NCI-H526 (cell line): ENCODE data around the gene ZNF438.

ENCODE experiments used
- DNase-seq, 2 experiments: peaks; one replicate each; lab custom pipeline; 2025; lab: John Stamatoyannopoulos, UW

Gene ZNF438

DNA sequence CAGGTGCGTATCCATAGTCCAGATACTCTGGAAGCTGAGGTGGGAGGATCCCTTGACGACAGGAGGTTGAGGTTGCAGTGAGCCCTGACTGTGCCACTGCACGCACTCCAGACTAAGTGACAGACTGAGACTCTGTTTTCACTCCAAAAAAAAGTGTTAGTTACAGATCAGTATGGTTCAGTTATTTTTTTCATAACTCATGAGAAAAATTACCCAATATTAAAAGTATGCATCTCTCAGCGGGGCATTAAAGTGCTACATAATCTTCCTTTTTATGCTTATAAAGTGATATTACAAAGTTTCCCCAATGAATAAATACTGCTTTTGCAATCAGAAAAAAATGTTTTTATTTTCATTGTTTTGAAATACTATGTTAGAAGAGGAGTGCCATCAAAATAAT lies 147.9 kb downstream of the ZNF438 start:
- no peak for DNase-seq

- no peak for DNase-seq
Measured at GRCh38 chr10:30883116-30883515, 148.5 kb downstream of the ZNF438 start.

GRCh38 chr10:30882281-30882680 lies 149.4 kb downstream of the ZNF438 start:
- DNase-seq, result no peak

DNA sequence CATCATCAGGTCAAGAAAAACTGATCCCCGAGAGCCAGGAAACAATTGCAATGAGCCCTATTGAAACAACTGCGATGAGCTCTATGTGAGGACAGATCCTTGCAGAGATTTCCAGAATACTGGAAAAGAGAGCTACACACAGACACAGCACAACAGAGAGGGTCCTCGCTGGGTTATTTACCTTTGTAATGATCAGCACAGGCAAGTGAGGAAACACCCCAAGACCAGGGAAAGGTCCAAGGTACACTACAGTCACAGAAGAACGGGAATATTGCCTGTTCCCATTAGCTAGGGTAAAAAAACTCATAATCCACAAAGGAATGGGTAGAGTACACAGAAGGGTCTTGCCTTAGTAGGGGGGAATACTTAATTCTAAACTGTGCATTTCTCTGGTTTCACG lies 152.7 kb downstream of the ZNF438 start:
- no peak for DNase-seq

- no peak for DNase-seq
Measured at GRCh38 chr10:30877111-30877510, 154.6 kb downstream of the ZNF438 start.

GRCh38 chr10:30873411-30873810 lies 158.3 kb downstream of the ZNF438 start:
- no peak for DNase-seq

- DNase-seq, result no peak
Measured at GRCh38 chr10:30870896-30871295, 160.8 kb downstream of the ZNF438 start.

GRCh38 chr10:30869566-30869965 lies 162.1 kb downstream of the ZNF438 start:
- no peak for DNase-seq

DNA sequence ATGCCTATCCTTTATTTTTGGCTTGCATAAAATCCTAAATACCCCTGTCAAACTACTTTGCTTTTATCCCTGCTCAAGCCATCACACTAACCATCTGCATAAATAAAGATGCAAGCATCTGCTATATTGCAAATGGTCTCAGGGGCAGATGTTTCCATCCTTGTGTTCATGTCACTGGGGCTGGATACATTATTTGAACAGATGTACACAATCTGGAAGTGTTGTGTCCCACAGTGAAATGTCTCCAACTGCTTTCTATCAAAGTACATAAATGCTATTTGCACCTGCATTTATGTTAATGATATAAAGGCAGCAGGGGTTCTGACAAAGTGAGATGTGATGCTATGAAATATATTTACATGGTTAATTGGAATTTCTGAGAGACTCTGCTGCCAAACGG lies 163.1 kb downstream of the ZNF438 start:
- DNase-seq, result no peak

GRCh38 chr10:30866896-30867295 lies 164.8 kb downstream of the ZNF438 start:
- no peak for DNase-seq

DNA sequence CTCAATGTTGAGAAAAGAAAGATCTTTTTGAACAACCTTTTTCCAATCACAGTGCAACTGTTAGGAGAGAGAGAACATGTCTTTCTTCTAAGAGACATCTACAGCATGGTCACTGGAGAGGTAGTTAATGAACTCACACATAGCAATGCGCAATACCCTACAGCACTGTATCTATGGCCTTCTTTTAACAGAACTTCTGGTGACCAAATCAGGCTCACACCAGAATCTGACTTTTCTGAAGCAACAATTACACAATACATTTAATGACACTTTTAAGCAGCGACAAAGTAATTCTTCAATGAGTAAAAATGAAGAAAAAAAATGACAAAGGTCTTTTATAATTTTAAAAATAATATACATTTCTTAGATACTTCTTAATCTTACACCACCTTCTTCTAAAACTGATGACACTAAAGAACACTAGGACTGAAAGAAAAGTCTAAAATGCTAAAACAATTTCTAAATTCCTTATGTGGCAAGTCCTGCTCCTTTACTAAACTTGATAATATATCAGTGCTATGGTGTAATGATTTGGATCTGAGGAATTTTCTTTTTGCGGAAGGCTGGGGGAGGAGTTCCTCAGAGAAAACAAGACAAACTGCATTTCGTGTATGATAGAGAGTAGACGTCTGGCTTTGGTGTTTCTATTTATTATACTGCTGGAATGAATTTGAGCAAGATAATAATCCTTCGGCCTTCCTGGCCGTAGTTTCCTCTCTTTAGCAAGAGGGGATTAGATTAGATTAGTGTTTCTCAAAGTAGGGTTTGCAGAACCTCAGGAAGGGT lies 166.3 kb downstream of the ZNF438 start:
- DNase-seq, result no peak

- no peak for DNase-seq
Measured at GRCh38 chr10:30863516-30864210, 168.0 kb downstream of the ZNF438 start.

- no peak for DNase-seq
Measured at GRCh38 chr10:30862486-30862885, 169.2 kb downstream of the ZNF438 start.

GRCh38 chr10:30861976-30862375 lies 169.7 kb downstream of the ZNF438 start:
- no peak for DNase-seq

DNA sequence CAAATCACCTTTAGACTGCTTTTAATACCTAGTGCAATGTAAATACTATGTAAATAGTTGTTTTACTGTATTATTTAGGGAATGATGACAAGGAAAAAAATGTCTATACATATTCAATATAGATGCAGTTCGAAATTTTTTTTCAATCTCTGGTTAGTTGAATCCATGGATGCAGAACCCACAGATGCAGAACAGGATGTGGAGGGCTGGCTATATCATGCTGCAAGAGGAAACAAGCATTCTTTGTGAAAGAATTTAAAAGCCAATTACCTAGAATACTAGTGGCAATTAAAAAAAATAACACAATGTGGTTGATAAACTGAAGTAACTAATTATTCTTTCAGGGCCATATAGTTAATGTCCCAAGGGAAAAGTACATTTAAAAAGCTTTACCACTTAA lies 170.4 kb downstream of the ZNF438 start:
- no peak for DNase-seq

GRCh38 chr10:30858499-30858898 lies 173.2 kb downstream of the ZNF438 start:
- DNase-seq, result no peak

DNA sequence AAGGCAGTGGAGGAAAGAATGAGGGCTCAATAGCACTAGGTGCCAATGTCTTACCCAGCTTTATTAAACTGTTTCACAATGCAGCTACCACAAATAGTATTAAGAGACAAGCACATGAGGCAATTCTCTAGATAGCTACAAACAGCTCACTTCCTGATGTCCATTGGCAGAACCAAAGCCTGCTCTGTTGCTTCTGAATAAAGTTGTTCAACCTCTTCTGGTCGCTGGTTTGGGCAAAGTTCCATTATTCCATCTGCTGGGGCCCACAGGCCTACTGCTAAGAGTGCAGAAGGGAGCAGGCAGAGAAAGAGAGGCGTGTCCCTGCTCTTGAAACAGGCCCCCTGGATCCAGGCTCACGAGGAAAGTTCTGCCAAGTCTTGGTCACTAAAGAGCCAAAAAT lies 173.9 kb downstream of the ZNF438 start:
- DNase-seq, result no peak

- no peak for DNase-seq
Measured at GRCh38 chr10:30855131-30855530, 176.5 kb downstream of the ZNF438 start.

GRCh38 chr10:30854656-30855055 lies 177.0 kb downstream of the ZNF438 start:
- DNase-seq, result no peak

GRCh38 chr10:30853066-30853465 lies 178.6 kb downstream of the ZNF438 start:
- DNase-seq, result no peak

- DNase-seq, result no peak
Measured at GRCh38 chr10:30850776-30851175, 180.9 kb downstream of the ZNF438 start.

GRCh38 chr10:30849231-30850035 lies 182.2 kb downstream of the ZNF438 start:
- DNase-seq, result no peak
